HEK293T (cell line): ENCODE data around the gene NSD1.
A peak's percentile ranks its signal among the peaks of the same experiment; 100 is the strongest.
"Not testable (repeated sequence)": the region's sequence is repeated elsewhere in the genome, so short reads cannot be mapped to it uniquely, and the experiment has no call there.

ENCODE experiments used
- CTCF ChIA-PET: fragments of 350-600 bp; formaldehyde crosslinking; extraction: SDS; loops from one replicate; lab custom pipeline; 2021; ENCODE audit warnings: antibody characterized with exemption, inconsistent platforms; lab: Yijun Ruan, JAX
- POLR2A ChIA-PET: fragments of 350-600 bp; formaldehyde crosslinking; extraction: SDS; loops from one replicate; lab custom pipeline; 2020; ENCODE audit warnings: antibody characterized with exemption, inconsistent platforms; lab: Yijun Ruan, JAX
- DNase-seq: peaks from one replicate; pipeline ENCODE4 v3.0.0; 2012; ENCODE audit warnings: mixed read lengths; ENCODE audit errors: extremely low spot score
- ARNT ChIP-seq: fragments of 450-650 bp; IDR thresholded peaks from 2 replicates; pipeline ENCODE4 v1.6.1; 2017; ENCODE audit warnings: mild to moderate bottlenecking
- BHLHE40 ChIP-seq: fragments of 450-650 bp; IDR thresholded peaks from 2 replicates; pipeline ENCODE4 v1.6.1; 2016; ENCODE audit warnings: mild to moderate bottlenecking, moderate library complexity, borderline replicate concordance
- CTBP1 ChIP-seq: fragments of 450-650 bp; IDR thresholded peaks from 2 replicates; pipeline ENCODE4 v1.6.1; 2016; ENCODE audit warnings: borderline replicate concordance
- ELF4 ChIP-seq: fragments of 450-650 bp; IDR thresholded peaks from 2 replicates; pipeline ENCODE4 v1.6.1; 2017; ENCODE audit warnings: antibody characterized with exemption
- FOXA1 ChIP-seq: fragments of 450-650 bp; IDR thresholded peaks from 2 replicates; pipeline ENCODE4 v1.6.1; 2016; ENCODE audit warnings: mild to moderate bottlenecking
- FOXK2 ChIP-seq: fragments of 450-650 bp; IDR thresholded peaks from 2 replicates; pipeline ENCODE4 v1.6.1; 2016; ENCODE audit warnings: mild to moderate bottlenecking
- FOXM1 ChIP-seq: fragments of 450-650 bp; IDR thresholded peaks from 2 replicates; pipeline ENCODE4 v1.6.1; 2017; ENCODE audit warnings: mild to moderate bottlenecking, borderline replicate concordance
- HDGF ChIP-seq: fragments of 450-650 bp; IDR thresholded peaks from 2 replicates; pipeline ENCODE4 v1.6.1; 2017; ENCODE audit warnings: antibody characterized with exemption, borderline replicate concordance
- L3MBTL2 ChIP-seq: fragments of 450-650 bp; conservative IDR thresholded peaks from 2 replicates; pipeline ENCODE4 v1.6.1; 2016; ENCODE audit warnings: mild to moderate bottlenecking
- LEF1 ChIP-seq: fragments of 450-650 bp; IDR thresholded peaks from 2 replicates; pipeline ENCODE4 v1.6.1; 2017; ENCODE audit warnings: mild to moderate bottlenecking, borderline replicate concordance
- NFRKB ChIP-seq: fragments of 450-650 bp; IDR thresholded peaks from 2 replicates; pipeline ENCODE4 v1.6.1; 2016; ENCODE audit warnings: mild to moderate bottlenecking, moderate library complexity
- SP1 ChIP-seq: fragments of 450-650 bp; IDR thresholded peaks from 2 replicates; pipeline ENCODE4 v1.6.1; 2017
- SUZ12 ChIP-seq: fragments of 450-650 bp; IDR thresholded peaks from 2 replicates; pipeline ENCODE4 v1.6.1; 2016; ENCODE audit warnings: mild to moderate bottlenecking
- TARDBP ChIP-seq: fragments of 450-650 bp; IDR thresholded peaks from 2 replicates; pipeline ENCODE4 v1.6.1; 2016
- ZNF384 ChIP-seq: fragments of 450-650 bp; IDR thresholded peaks from 2 replicates; pipeline ENCODE4 v1.6.1; 2016
- TF ChIP-seq, protein P1 (sequence below): fragments of 450-650 bp; IDR thresholded peaks from 2 replicates; pipeline ENCODE4 v1.6.1; 2016

Gene NSD1

GRCh38 chr5:177177847-177178437 is 44.4 kb downstream of the NSD1 start:
- CTCF ChIA-PET, DNase-seq, POLR2A ChIA-PET: not testable (repeated sequence)

DNA sequence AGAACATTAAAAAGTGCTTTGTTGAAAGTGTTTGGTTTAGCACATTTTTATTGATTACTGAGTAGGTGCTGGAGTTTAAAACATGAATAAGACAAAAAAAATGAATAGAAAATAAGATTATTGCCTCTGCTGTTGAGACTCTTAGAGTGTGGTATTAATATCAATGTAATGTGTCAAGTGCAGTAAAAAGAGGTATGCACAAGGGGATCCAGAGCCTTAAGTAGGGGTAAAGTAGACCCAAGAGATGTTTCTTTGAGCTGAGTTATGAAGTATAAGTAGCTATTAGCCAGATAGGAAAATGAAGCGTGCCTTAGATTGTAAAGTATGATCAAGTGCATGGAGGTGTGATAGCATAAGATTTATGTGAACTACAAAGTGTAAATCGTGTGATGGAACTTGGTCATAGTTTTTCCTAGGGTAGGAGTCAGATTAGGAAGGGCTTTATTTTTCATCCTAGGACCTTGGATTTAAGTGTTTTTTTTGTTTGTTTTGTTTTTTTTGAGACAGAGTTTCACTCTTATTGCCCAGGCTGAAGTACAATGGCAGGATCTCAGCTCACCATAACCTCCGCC is 45.2 kb downstream of the NSD1 start:
- ChIA-PET POLR2A (no interaction called here), CTCF (interaction anchor here (0.5 kb wide), 1 partner anchor 67 kb away, joined by 3 read pairs; no protein-coding TSS in a partner anchor)
- no peak for TF ChIP-seq HDGF
- TF ChIP-seq LEF1, result no peak
- TF ChIP-seq L3MBTL2, result no peak
- TF ChIP-seq FOXK2, result no peak
- TF ChIP-seq SUZ12, result no peak
- no peak for TF ChIP-seq FOXM1
- DNase-seq, result no peak

More at GRCh38 chr5:177177847-177178437, 44.4 kb downstream of the NSD1 start:
- TF ChIP-seq, protein P1, sequence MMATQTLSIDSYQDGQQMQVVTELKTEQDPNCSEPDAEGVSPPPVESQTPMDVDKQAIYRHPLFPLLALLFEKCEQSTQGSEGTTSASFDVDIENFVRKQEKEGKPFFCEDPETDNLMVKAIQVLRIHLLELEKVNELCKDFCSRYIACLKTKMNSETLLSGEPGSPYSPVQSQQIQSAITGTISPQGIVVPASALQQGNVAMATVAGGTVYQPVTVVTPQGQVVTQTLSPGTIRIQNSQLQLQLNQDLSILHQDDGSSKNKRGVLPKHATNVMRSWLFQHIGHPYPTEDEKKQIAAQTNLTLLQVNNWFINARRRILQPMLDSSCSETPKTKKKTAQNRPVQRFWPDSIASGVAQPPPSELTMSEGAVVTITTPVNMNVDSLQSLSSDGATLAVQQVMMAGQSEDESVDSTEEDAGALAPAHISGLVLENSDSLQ, result peak; percentile 90

DNA sequence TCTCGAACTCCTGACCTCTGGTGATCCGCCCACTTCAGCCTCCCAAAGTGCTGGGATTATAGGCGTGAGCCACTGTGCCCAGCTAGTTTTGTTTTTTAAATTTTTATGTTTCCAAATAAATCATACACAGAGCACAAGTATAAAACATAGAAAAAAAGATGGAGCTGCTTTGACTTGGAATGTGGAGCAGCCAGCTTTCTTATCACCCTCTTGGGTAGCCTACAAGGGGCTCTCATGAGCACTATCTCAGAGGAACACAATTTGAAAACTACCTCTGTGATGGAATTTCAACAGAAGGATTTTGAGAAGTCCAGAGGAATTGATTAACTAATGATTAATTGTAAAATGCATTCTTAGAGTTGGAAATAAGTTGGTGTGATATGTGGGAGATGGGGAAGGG is 45.9 kb downstream of the NSD1 start:
- CTCF ChIA-PET, result interaction anchor here (0.5 kb wide), 1 partner anchor 67 kb away, joined by 3 read pairs; no protein-coding TSS in a partner anchor
- TF ChIP-seq FOXM1 (no peak), L3MBTL2 (no peak), SP1 (no peak)
- no peak for DNase-seq
- POLR2A ChIA-PET, result no interaction called here

DNA sequence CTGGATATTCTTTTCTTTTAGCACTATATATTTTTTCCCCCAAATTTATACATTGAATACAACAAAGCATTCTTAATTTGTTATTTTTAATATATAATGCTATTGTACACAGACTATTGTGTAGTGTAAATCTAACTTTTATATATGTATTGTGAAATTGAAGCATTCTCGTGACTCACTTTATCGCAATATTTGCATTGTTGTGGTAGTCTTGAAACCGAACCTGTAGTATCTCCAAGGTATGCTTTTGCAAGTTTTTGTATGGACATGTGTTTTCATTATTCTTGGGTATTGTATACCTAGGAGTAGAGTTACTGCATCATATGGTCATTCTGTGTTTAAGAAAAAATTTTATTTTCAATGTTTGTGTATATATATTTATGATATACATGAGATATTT is 49.6 kb downstream of the NSD1 start:
- DNase-seq, result no peak
- TF ChIP-seq ARNT (no peak), ZNF384 (no peak), BHLHE40 (no peak), HDGF (no peak), FOXM1 (no peak), FOXK2 (no peak), FOXA1 (no peak), LEF1 (no peak), SP1 (no peak), L3MBTL2 (no peak), NFRKB (no peak), CTBP1 (no peak), TARDBP (no peak), ELF4 (no peak), SUZ12 (no peak)
- TF ChIP-seq, protein P1, result no peak
- CTCF ChIA-PET, result no interaction called here
- POLR2A ChIA-PET, result no interaction called here

DNA sequence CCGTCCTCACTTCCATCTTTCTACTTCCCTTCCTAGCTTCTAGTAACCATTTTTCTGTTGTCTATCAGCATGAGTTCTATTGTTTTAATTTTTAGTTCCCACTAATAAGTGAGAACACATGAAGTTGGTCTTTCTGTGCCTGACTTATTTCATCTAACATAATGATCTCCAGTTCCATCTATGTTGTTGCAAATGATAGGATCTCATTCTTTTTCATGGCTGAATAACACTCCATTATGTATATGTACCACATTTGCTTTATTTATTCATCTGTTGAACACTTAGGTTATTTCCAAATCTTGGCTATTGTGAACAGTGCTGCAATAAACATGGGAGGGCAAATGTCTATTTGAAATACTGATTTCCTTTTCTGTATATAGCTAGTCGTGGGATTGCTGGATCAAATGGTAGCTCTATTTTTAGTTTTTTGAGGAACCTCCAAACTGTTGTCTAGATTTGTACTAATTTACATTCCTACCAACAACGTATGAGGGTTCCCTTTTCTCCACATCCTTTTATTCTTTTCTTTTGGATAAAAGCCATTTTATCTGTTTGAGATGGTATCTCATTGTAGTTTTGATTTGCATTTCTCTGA is 50.3 kb downstream of the NSD1 start:
- TF ChIP-seq SUZ12 (no peak), FOXM1 (no peak), BHLHE40 (no peak), NFRKB (no peak), FOXK2 (no peak), ZNF384 (no peak), ELF4 (no peak), TARDBP (no peak), HDGF (no peak), LEF1 (no peak), ARNT (no peak)
- POLR2A ChIA-PET, result no interaction called here
- no peak for DNase-seq
- CTCF ChIA-PET, result no interaction called here

DNA sequence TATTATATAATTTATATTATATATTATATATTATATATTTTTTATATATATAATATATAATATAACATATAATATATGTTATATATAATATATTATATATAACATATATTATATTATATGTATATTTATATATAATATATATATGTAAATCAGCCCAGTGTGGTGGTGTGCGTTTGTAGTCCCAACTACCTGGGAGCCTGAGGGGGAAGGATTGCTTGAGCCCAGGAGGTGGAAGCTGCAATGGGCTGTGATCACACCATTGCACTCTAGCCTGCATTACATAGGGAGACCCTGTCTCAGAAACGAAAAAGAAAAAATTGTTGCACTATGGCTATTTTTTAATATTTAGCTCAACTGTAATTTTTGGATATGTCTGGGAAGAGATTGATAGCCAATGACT is 52.4 kb downstream of the NSD1 start:
- no peak for DNase-seq
- CTCF ChIA-PET, result no interaction called here
- POLR2A ChIA-PET, result no interaction called here
- TF ChIP-seq NFRKB (no peak), ZNF384 (no peak), SUZ12 (no peak), HDGF (no peak)

- POLR2A ChIA-PET, result no interaction called here
- CTCF ChIA-PET, result no interaction called here
- TF ChIP-seq CTBP1 (no peak), HDGF (no peak), NFRKB (no peak)
- DNase-seq, result no peak
Measured at GRCh38 chr5:177186645-177187044, 53.1 kb downstream of the NSD1 start.

DNA sequence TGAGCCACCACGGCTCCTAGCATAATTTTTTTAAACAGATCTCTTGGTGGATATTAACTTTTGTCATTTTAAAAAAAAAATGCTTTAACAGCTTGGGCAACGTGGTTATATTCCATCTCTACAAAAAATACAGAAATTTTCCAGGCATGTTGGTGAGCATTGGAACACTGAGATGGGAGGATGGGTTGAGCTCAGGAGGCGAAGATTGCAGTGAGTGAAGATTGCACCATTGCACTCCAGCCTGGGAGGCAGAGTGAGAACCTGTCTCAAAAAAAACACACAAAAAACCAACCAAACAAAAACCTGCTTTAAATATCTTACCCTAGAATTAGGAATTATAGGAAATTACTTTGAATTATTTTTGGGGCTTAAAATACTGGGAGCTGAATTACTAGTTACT is 55.2 kb downstream of the NSD1 start:
- POLR2A ChIA-PET, result no interaction called here
- DNase-seq, result no peak
- TF ChIP-seq ZNF384, result no peak
- no peak for TF ChIP-seq SP1
- no peak for TF ChIP-seq LEF1
- TF ChIP-seq FOXK2, result no peak
- TF ChIP-seq FOXA1, result no peak
- TF ChIP-seq ELF4, result no peak
- no peak for TF ChIP-seq SUZ12
- TF ChIP-seq BHLHE40, result no peak
- TF ChIP-seq CTBP1, result no peak
- TF ChIP-seq L3MBTL2, result no peak
- TF ChIP-seq HDGF, result no peak
- TF ChIP-seq ARNT, result no peak
- no peak for TF ChIP-seq NFRKB
- TF ChIP-seq FOXM1, result no peak
- TF ChIP-seq TARDBP, result no peak
- TF ChIP-seq, protein P1, result no peak
- CTCF ChIA-PET, result interaction anchor here (0.6 kb wide), 1 partner anchor 118 kb away, joined by 3 read pairs; no protein-coding TSS in a partner anchor
